ENCODE results near the gene MT1M.
"Not testable (repeated sequence)": the region's sequence is repeated elsewhere in the genome, so short reads cannot be mapped to it uniquely, and the experiment has no call there.

The MT1M gene

GRCh38 chr16:56608876-56609462 lies 23.5 kb upstream of the MT1M start:
- no peak for DNase-seq (ENCODE audit: low spot score)

GRCh38 chr16:56609463-56609921 lies 23.0 kb upstream of the MT1M start:
- peak; percentile 82 for DNase-seq (ENCODE audit: low spot score)

- peak; percentile 62 for DNase-seq (ENCODE audit: low spot score)
These were observed 22.3 kb upstream of the MT1M start for GRCh38 chr16:56610017-56610608.

DNA sequence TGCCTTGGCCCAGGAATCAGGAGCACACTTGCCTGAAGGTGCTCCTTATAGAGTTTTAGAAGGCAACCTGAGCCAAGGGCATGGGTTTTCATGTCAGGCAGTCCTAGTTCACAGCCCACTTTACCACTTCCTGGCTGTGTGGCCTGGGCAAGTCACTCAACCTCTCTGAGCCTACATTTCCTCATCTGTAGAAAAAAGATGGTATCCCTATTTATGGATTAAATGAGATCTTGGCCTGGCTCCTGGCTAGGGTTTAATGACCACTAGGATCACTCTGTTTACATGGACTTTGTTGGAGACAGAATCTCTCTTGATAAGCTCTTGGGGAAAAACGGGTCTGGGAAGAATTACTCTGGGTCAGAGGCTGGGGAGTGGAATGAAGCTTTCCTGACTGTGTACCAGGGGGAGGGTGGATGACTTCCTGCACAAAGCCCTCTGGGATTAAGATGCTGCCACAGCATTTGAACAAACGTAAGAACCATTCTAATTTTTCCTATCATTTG lies 21.8 kb upstream of the MT1M start:
- DNase-seq (ENCODE audit: low spot score) = no peak

GRCh38 chr16:56611281-56611833 lies 21.1 kb upstream of the MT1M start:
- DNase-seq (ENCODE audit: low spot score) = no peak

- DNase-seq (ENCODE audit: low spot score) = no peak
These were observed 18.8 kb upstream of the MT1M start for GRCh38 chr16:56613706-56614105.

GRCh38 chr16:56614549-56614991 lies 17.9 kb upstream of the MT1M start:
- DNase-seq (ENCODE audit: low spot score) = no peak

DNA sequence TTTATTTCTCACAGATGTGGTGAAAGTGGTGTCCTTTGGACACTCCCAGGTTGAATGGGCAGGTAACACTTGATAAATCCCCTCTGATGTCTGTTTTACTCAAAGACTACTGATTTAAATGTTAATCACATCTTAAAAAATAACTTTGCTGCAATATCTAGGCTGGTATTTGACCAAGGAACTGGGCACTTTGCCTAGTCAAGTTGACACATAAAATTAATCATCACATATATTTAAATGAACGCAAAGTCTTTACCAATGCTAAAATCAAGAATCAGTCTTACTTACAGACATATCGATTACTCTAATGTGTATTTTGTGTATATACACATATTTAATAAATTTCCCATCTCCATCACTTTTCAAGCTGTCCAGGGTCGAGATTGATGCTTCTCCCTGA lies 17.1 kb upstream of the MT1M start:
- DNase-seq (ENCODE audit: low spot score) = no peak

DNA sequence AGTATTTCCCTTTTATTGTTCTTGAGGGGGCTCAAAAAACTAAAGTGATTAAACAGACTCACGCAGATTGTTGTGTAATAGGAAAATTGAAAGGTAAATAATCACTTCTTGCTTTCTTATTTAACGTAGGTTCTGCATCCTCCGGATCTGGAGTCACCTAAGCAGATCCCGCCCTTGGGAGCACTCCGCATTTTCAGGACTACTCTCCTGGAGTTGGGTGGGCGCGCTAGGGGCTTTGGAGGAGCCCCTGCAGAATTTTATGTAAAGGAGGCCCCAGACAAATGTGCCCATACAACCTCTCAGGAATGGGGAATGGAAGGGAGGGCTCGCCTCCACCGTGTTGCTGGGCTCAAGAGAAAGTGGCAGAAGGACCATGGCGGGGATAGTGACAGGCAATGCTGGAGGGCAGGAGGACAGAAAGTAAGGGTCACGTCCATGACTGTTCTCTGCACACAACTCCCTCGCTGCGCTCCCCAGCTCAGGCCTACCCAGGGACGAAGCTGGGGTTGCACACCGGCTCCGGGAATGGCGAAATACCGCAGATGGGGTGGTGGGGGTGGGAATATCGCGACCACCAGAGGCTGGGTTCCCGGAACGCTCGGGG lies 15.7 kb upstream of the MT1M start:
- no peak for DNase-seq (ENCODE audit: low spot score)

- peak; percentile 50 for DNase-seq (ENCODE audit: low spot score)
These were observed 15.0 kb upstream of the MT1M start for GRCh38 chr16:56617212-56618085.

DNA sequence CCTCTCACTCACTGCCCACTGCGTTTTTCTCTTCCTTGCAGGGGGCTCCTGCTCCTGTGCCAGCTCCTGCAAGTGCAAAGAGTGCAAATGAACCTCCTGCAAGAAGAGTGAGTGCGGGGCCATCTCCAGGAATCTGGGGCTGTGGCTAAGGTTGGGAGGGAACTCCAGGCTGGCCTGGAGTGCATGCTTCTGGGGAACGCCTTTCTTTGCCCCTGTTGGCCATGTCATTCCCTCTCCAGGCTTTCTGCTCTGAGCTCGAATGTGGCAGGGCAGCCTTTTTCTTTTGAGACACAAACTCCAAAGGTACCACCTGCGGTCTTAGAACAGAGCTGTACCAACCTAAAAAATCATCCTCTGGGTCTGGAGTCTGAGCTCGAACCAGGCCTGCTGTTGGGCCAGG lies 14.3 kb upstream of the MT1M start:
- no peak for DNase-seq (ENCODE audit: low spot score)

- DNase-seq (ENCODE audit: low spot score) = no peak
These were observed 12.0 kb upstream of the MT1M start for GRCh38 chr16:56620339-56620897.

- not testable (repeated sequence) for DNase-seq (ENCODE audit: low spot score)
These were observed 10.6 kb upstream of the MT1M start for GRCh38 chr16:56621665-56622445.

DNA sequence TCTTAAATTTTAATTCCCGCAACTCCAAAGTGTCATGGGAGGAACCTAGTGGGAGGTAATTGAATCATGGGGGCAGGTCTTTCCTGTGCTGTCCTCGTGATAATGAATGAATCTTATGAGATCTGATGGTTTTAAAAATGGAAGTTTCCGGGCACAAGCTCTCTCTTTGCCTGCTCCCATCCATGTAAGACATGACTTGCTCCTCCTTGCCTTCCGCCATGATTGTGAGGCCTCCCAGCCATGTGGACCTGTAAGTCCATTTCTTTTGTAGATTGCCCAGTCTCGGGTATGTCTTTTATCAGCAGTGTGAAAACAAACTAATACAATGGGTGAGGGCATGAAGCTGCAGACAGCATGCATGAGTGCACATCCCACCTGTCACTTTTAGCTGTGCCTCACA lies 9.3 kb upstream of the MT1M start:
- not testable (repeated sequence) for DNase-seq (ENCODE audit: low spot score)

DNA sequence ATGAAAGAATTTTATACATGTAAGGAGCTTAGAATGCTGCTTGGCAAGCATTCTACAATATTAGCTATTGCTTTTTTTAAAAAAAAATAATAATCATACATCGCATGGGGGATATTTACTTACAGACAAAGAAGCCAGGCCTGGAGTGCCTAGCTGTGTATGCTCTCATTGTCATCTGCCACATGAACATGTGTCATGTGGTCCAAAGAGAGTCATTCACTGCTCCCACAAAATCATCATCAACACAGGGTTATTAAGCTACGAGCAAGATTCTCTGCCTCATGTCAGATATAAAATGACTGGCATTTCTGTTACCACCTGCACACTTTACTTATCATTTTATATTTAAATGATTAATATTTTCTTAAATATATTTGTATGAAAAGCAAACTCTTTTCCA lies 8.8 kb upstream of the MT1M start:
- DNase-seq (ENCODE audit: low spot score) = no peak

- no peak for DNase-seq (ENCODE audit: low spot score)
These were observed 7.1 kb upstream of the MT1M start, which contains the start of gene MT1E for GRCh38 chr16:56625140-56625942. MT1E (plus strand) TSS chr16:56625781; CDS start chr16:56625852, 71 bp downstream.

DNA sequence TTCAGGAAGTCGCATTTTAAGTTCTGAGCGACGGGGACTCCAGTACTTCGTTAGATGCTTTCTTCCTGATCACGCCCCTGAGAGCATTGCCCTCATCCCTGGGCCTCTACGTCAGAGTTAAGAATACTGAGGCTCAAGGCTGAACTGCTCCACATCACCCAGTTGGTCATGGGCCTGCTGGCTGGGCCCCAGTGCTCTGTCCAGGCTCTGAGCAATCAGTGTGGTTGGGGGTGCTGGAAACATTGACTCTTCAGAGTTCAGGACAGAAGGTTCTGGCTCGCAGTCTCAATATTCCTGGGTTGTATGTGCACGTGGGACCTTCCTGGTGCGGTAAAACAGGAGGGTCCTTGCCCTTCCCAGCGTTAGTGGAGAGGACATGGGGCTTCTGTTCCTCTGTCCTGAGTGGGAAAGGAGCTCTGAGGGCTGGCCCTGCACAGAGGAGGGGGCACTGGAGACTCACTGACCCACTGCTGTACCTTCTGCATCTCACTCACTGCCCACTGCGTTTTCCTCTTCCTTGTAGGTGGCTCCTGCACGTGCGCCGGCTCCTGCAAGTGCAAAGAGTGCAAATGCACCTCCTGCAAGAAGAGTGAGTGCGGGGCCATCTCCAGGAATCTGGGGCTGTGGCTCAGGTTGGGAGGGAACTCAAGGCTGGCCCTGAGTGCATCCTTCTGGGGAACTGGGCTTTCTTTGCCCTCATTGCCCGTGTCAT lies 6.4 kb upstream of the MT1M start:
- DNase-seq (ENCODE audit: low spot score) = no peak

GRCh38 chr16:56626685-56627084 lies 5.8 kb upstream of the MT1M start:
- no peak for DNase-seq (ENCODE audit: low spot score)

Measured in CD4-positive, alpha-beta T cell treated with Interleukin-6 at 100 ng/mL for 8 hours (primary cell).